ENCODE measurements around the gene KCNG4. TPM values are rescaled to one million over a fixed set of nuclear protein-coding genes. Genes with fewer than 3 reads are reported as not detected.

KCNG4 gene
- polyA plus RNA-seq, 1 donor from 2014 or later, result not detected

DNA sequence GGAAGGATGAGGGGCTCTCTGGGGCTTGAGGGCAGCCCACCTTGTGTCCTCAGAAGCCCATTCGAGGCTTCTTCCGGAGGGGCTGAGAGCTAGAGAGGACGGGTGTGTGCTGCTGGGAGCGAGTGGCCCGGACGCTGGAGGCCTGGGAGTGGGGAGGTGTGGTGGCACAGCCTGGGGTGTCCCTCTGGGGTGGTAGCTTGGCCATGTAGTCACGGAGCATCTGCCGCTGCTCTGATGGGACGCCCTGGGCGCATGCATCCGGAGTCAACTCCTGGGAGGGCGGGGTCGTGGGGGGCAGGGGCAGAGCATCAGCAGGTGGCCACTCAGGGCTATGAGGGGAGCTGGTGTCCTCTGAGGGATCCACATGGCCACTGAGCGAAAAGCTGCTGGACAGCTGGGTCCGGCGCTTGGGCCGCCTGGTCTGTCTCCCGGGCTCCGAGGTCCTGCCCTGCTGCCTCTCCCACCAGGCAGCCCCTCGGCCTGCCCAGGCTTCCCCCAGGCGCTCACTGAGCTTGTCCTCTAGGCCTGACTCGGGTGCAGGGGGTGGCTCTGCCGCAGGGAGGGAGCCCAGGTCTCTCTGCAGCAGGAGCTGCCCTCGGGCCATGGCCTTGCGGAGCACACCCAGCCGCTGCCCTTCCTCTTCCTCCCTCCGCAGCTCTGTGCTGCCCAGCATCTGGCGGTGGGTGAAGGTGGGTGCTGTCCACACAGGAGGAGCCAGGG, 60.8 kb downstream of the KCNG4 start:
- no peak overlapping the region for H2AFZ ChIP-seq (ENCODE audit: low read depth, low read length)
- no peak overlapping the region for H3K27ac ChIP-seq (ENCODE audit: low read length)

DNA sequence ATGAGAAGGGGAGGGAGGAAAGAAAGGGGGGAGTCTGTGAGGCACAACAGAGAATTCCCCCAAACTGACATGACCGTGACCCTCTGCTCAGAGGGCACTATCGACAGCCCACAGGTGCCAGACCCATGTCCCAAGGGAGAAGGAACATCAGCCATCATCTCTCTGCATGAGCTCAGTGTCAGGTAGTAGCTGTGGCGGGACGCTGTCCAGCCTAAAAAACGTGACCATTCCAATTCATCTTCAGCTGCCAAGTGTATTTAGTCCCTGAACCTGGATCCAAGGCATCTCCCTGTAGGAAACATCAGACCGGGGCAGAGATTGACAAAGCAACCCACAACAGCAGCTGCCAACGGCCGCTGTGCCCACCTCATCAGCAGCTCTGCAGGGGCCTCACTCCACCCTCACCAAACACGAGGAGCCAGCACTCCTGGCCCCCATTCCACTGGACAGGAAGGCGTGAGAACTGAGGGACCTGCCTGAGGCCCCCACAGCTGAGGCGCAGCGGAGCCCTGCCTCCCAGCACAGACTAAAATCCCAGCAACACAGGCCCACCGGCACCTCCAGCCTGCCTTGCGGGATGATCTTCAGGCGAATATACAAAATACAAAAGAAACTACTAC, 61.6 kb downstream of the KCNG4 start:
- no peak overlapping the region for H3K4me2 ChIP-seq (ENCODE audit: low read length)
- H3K36me3 ChIP-seq (ENCODE audit: insufficient read depth, low read length), result no peaks in the 10 kb centered on the region
- H3K79me2 ChIP-seq (replicated peaks; ENCODE audit: insufficient read depth, low read length), result no peaks in the 10 kb centered on the region
- no peak overlapping the region for H2AFZ ChIP-seq (ENCODE audit: low read depth, low read length)
- TF ChIP-seq TAF1 (IDR thresholded peaks at IDR 0.05; ENCODE audit: low read depth), result no peak
- TF ChIP-seq, protein P1, sequence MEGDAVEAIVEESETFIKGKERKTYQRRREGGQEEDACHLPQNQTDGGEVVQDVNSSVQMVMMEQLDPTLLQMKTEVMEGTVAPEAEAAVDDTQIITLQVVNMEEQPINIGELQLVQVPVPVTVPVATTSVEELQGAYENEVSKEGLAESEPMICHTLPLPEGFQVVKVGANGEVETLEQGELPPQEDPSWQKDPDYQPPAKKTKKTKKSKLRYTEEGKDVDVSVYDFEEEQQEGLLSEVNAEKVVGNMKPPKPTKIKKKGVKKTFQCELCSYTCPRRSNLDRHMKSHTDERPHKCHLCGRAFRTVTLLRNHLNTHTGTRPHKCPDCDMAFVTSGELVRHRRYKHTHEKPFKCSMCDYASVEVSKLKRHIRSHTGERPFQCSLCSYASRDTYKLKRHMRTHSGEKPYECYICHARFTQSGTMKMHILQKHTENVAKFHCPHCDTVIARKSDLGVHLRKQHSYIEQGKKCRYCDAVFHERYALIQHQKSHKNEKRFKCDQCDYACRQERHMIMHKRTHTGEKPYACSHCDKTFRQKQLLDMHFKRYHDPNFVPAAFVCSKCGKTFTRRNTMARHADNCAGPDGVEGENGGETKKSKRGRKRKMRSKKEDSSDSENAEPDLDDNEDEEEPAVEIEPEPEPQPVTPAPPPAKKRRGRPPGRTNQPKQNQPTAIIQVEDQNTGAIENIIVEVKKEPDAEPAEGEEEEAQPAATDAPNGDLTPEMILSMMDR (IDR thresholded peaks at IDR 0.05; ENCODE audit: poor library complexity, severe bottlenecking), result no peak
- no peak for TF ChIP-seq POLR2AphosphoS5 (IDR thresholded peaks at IDR 0.05)
- no peak for TF ChIP-seq EZH2 (IDR thresholded peaks at IDR 0.05; ENCODE audit: borderline replicate concordance, insufficient read depth, low read length, poor library complexity, severe bottlenecking)
- TF ChIP-seq EP300 (conservative IDR thresholded peaks at IDR 0.05; ENCODE audit: poor library complexity, severe bottlenecking), result no peak
- TF ChIP-seq SMC3 (conservative IDR thresholded peaks at IDR 0.05; ENCODE audit: poor library complexity), result no peak
- TF ChIP-seq MXI1 (conservative IDR thresholded peaks at IDR 0.05; ENCODE audit: poor library complexity, severe bottlenecking), result no peak
- no peak for TF ChIP-seq RAD21 (conservative IDR thresholded peaks at IDR 0.05)
- TF ChIP-seq, protein P2, sequence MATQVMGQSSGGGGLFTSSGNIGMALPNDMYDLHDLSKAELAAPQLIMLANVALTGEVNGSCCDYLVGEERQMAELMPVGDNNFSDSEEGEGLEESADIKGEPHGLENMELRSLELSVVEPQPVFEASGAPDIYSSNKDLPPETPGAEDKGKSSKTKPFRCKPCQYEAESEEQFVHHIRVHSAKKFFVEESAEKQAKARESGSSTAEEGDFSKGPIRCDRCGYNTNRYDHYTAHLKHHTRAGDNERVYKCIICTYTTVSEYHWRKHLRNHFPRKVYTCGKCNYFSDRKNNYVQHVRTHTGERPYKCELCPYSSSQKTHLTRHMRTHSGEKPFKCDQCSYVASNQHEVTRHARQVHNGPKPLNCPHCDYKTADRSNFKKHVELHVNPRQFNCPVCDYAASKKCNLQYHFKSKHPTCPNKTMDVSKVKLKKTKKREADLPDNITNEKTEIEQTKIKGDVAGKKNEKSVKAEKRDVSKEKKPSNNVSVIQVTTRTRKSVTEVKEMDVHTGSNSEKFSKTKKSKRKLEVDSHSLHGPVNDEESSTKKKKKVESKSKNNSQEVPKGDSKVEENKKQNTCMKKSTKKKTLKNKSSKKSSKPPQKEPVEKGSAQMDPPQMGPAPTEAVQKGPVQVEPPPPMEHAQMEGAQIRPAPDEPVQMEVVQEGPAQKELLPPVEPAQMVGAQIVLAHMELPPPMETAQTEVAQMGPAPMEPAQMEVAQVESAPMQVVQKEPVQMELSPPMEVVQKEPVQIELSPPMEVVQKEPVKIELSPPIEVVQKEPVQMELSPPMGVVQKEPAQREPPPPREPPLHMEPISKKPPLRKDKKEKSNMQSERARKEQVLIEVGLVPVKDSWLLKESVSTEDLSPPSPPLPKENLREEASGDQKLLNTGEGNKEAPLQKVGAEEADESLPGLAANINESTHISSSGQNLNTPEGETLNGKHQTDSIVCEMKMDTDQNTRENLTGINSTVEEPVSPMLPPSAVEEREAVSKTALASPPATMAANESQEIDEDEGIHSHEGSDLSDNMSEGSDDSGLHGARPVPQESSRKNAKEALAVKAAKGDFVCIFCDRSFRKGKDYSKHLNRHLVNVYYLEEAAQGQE (IDR thresholded peaks at IDR 0.05; ENCODE audit: borderline replicate concordance), result no peak
- H3K9me3 ChIP-seq (ENCODE audit: low read length), result no peaks in the 10 kb centered on the region
- H3K27me3 ChIP-seq (ENCODE audit: insufficient read depth, low read depth, low read length), result no peaks in the 10 kb centered on the region
- H3K9me2 ChIP-seq (ENCODE audit: insufficient read depth, low read length), result no peaks in the 10 kb centered on the region
- H3F3A ChIP-seq (ENCODE audit: insufficient read depth, low read length, poor library complexity, severe bottlenecking), result no peaks in the 10 kb centered on the region
- H3K27ac ChIP-seq (ENCODE audit: low read length), result no peak overlapping the region
- no peak overlapping the region for H3K9ac ChIP-seq (ENCODE audit: low read length)
- no peak overlapping the region for H3K4me3 ChIP-seq (ENCODE audit: low read length)
- no peaks in the 10 kb centered on the region for H4K20me1 ChIP-seq (ENCODE audit: insufficient read depth)

More for the DNA sequence above, 60.8 kb downstream of the KCNG4 start:
- H3K36me3 ChIP-seq (ENCODE audit: insufficient read depth, low read length), result no peaks in the 10 kb centered on the region
- H3K4me3 ChIP-seq (ENCODE audit: low read length), result no peak overlapping the region
- H3K4me2 ChIP-seq (ENCODE audit: low read length), result no peak overlapping the region
- no peaks in the 10 kb centered on the region for H4K20me1 ChIP-seq (ENCODE audit: insufficient read depth)
- H3K9ac ChIP-seq (ENCODE audit: low read length), result no peak overlapping the region
- H3K9me2 ChIP-seq (ENCODE audit: insufficient read depth, low read length), result no peaks in the 10 kb centered on the region
- no peaks in the 10 kb centered on the region for H3K27me3 ChIP-seq (ENCODE audit: insufficient read depth, low read depth, low read length)
- no peaks in the 10 kb centered on the region for H3F3A ChIP-seq (ENCODE audit: insufficient read depth, low read length, poor library complexity, severe bottlenecking)
- no peaks in the 10 kb centered on the region for H3K79me2 ChIP-seq (replicated peaks; ENCODE audit: insufficient read depth, low read length)
- TF ChIP-seq, protein P1 (IDR thresholded peaks at IDR 0.05; ENCODE audit: poor library complexity, severe bottlenecking), result no peak
- TF ChIP-seq RAD21 (conservative IDR thresholded peaks at IDR 0.05), result no peak
- no peak for TF ChIP-seq POLR2AphosphoS5 (IDR thresholded peaks at IDR 0.05)
- TF ChIP-seq SMC3 (conservative IDR thresholded peaks at IDR 0.05; ENCODE audit: poor library complexity), result no peak
- no peak for TF ChIP-seq EP300 (conservative IDR thresholded peaks at IDR 0.05; ENCODE audit: poor library complexity, severe bottlenecking)
- no peak for TF ChIP-seq TAF1 (IDR thresholded peaks at IDR 0.05; ENCODE audit: low read depth)
- no peak for TF ChIP-seq MXI1 (conservative IDR thresholded peaks at IDR 0.05; ENCODE audit: poor library complexity, severe bottlenecking)
- TF ChIP-seq, protein P2 (IDR thresholded peaks at IDR 0.05; ENCODE audit: borderline replicate concordance), result no peak
- no peak for TF ChIP-seq EZH2 (IDR thresholded peaks at IDR 0.05; ENCODE audit: borderline replicate concordance, insufficient read depth, low read length, poor library complexity, severe bottlenecking)
- no peaks in the 10 kb centered on the region for H3K9me3 ChIP-seq (ENCODE audit: low read length)

All from neural cell (in vitro differentiated cells).